Suprapubic skin (tissue), 4 donors: ENCODE data around the gene COPZ1. TPM values are rescaled to one million over a fixed set of nuclear protein-coding genes. Genes with fewer than 3 reads are reported as not detected.

Source experiments
- DNase-seq, 2 donors: peaks; one replicate each; pipeline ENCODE4 v3.0.0-alpha.2; 2019; ENCODE audit warnings: low spot score in 2 of 2
- H3K27ac ChIP-seq: fragments of 200-600 bp; sonication (generic); one replicate; pipeline ENCODE4 v1.5.1; 2019
- H3K27me3 ChIP-seq: fragments of 200-600 bp; sonication (generic); one replicate; pipeline ENCODE4 v1.5.1; 2019
- H3K36me3 ChIP-seq: fragments of 200-600 bp; sonication (generic); one replicate; pipeline ENCODE4 v1.5.1; 2019
- H3K4me1 ChIP-seq: fragments of 200-600 bp; sonication (generic); one replicate; pipeline ENCODE4 v1.5.1; 2019
- H3K4me3 ChIP-seq: fragments of 200-600 bp; sonication (generic); one replicate; pipeline ENCODE4 v1.5.1; 2019; ENCODE audit warnings: mild to moderate bottlenecking
- H3K9me3 ChIP-seq: fragments of 200-600 bp; sonication (generic); one replicate; pipeline ENCODE4 v1.5.1; 2019
- CTCF ChIP-seq, 2 donors: fragments of 200-600 bp in 1 of 2; fragments of 450-650 bp in 1 of 2; sonication (generic) in 1 of 2; IDR thresholded peaks; one replicate each; pipeline ENCODE4 v1.5.1; 2016 to 2019; ENCODE audit warnings: antibody characterized with exemption in 2 of 2, mild to moderate bottlenecking in 1 of 2, moderate library complexity in 1 of 2
- EP300 ChIP-seq: sonication (generic); formaldehyde crosslinking; IDR thresholded peaks from one replicate; pipeline ENCODE4 v1.6.1; 2017; ENCODE audit warnings: antibody characterized with exemption
- POLR2A ChIP-seq, 2 donors: fragments of 450-650 bp; IDR thresholded peaks; one replicate each; pipeline ENCODE4 v1.6.1; 2017; ENCODE audit warnings: antibody characterized with exemption in 2 of 2, mild to moderate bottlenecking in 2 of 2, moderate library complexity in 2 of 2
- POLR2AphosphoS5 ChIP-seq, 3 donors: sonication (generic); formaldehyde crosslinking; IDR thresholded peaks; one replicate each; pipeline ENCODE4 v1.6.1; 2017; ENCODE audit warnings: antibody characterized with exemption in 3 of 3
- WGBS: methylation state at CpG from one replicate; pipeline ENCODE4 v1.1.5; 2018; 5-methylcytosine and 5-hydroxymethylcytosine counted together
- total RNA-seq, 4 donors: library from RNA; depleted of rRNA; stranded (reverse); fragments of >200 nt; gene quantifications; one replicate each; pipeline ENCODE4 v1.1.0, GENCODE V29; 2016

COPZ1 gene
- total RNA-seq = 10 to 100 TPM; 70.9 to 89.0 (median 77.6) TPM

GRCh38 chr12:54324617-54325441, at the start of gene COPZ1:
Gene COPZ1 (plus strand): TSS chr12:54325131. CDS start chr12:54325164, 33 bp downstream.
- H3K9me3 ChIP-seq = no peaks in the 10 kb centered on the region
- peak; percentile 59 to 74 for TF ChIP-seq CTCF (IDR thresholded peaks at IDR 0.05)
- TF ChIP-seq POLR2A (IDR thresholded peaks at IDR 0.05) = peak in 1 of 2 donors; percentile 74
- TF ChIP-seq POLR2AphosphoS5 (IDR thresholded peaks at IDR 0.05) = peak in 2 of 3 donors; percentile 72 to 74
- TF ChIP-seq EP300 = no peak
- peak; percentile 98 for DNase-seq
- peak within 1 kb of the TSS; percentile 91 for H3K27ac ChIP-seq
- peaks cover 31% of the 10 kb centered on the region for H3K4me1 ChIP-seq
- WGBS = 3% methylated on average over 29 of the region's 34 CpGs
- peak within 1 kb of the TSS; percentile 84 for H3K4me3 ChIP-seq
- H3K27me3 ChIP-seq = no peaks in the 10 kb centered on the region
- H3K36me3 ChIP-seq = peaks cover 7% of the 10 kb centered on the region

GRCh38 chr12:54276368-54276767, 48.6 kb upstream of the COPZ1 start:
- Histone ChIP-seq H3K4me3 (no peak overlapping the region), H3K36me3 (peaks cover 8% of the 10 kb centered on the region), H3K27me3 (no peaks in the 10 kb centered on the region), H3K4me1 (peaks cover 19% of the 10 kb centered on the region), H3K27ac (no peak overlapping the region), H3K9me3 (no peaks in the 10 kb centered on the region)
- DNase-seq = no peak
- WGBS = 86% methylated on average over 3 of the region's 3 CpGs
- TF ChIP-seq EP300 (no peak), CTCF (IDR thresholded peaks at IDR 0.05) (no peak), POLR2A (IDR thresholded peaks at IDR 0.05) (no peak)

- Histone ChIP-seq H3K4me3 (no peak overlapping the region), H3K27ac (no peak overlapping the region), H3K4me1 (peaks cover 33% of the 10 kb centered on the region), H3K9me3 (no peaks in the 10 kb centered on the region), H3K27me3 (no peaks in the 10 kb centered on the region), H3K36me3 (peaks cover 15% of the 10 kb centered on the region)
- WGBS = 17% methylated on average over 5 of the region's 5 CpGs
- TF ChIP-seq CTCF (IDR thresholded peaks at IDR 0.05) = no peak
- TF ChIP-seq POLR2A (IDR thresholded peaks at IDR 0.05) = no peak
- no peak for TF ChIP-seq EP300
- TF ChIP-seq POLR2AphosphoS5 (IDR thresholded peaks at IDR 0.05) = no peak
- DNase-seq = no peak
Measured at GRCh38 chr12:54277823-54278276, 47.1 kb upstream of the COPZ1 start.

GRCh38 chr12:54279227-54279631, 45.7 kb upstream of the COPZ1 start:
- TF ChIP-seq EP300 (peak; percentile 11), CTCF (IDR thresholded peaks at IDR 0.05) (no peak)
- H3K27me3 ChIP-seq = no peaks in the 10 kb centered on the region
- under 1% methylated on average over 19 of the region's 19 CpGs for WGBS
- H3K4me3 ChIP-seq = peak overlapping the region; percentile 79
- peak overlapping the region; percentile 97 for H3K27ac ChIP-seq
- peaks cover 47% of the 10 kb centered on the region for H3K4me1 ChIP-seq
- no peaks in the 10 kb centered on the region for H3K9me3 ChIP-seq
- peaks cover 22% of the 10 kb centered on the region for H3K36me3 ChIP-seq
- no peak for DNase-seq

- H3K4me1 ChIP-seq = peaks cover 49% of the 10 kb centered on the region
- H3K27ac ChIP-seq = peak within 1 kb of the TSS; percentile 97
- under 1% methylated on average over 49 of the region's 49 CpGs for WGBS
- H3K27me3 ChIP-seq = no peaks in the 10 kb centered on the region
- peak; percentile 100 for DNase-seq
- no peaks in the 10 kb centered on the region for H3K9me3 ChIP-seq
- TF ChIP-seq EP300 (no peak), POLR2AphosphoS5 (IDR thresholded peaks at IDR 0.05) (peak; percentile 75 to 92 (median 79)), POLR2A (IDR thresholded peaks at IDR 0.05) (peak; percentile 20 to 63)
- peaks cover 27% of the 10 kb centered on the region for H3K36me3 ChIP-seq
- peak within 1 kb of the TSS; percentile 79 for H3K4me3 ChIP-seq
Measured at GRCh38 chr12:54279632-54280467, 45.1 kb upstream of the COPZ1 start, which contains the start of gene CBX5. Gene CBX5 (minus strand): TSS chr12:54280122. CDS start chr12:54257650, 22,472 bp downstream.
